SK-N-SH (cell line): ENCODE results near the gene TMEM132D.

Experiments used
- EP300 ChIP-seq, 2 experiments: IDR thresholded peaks; 2 replicates each; pipeline versions ENCODE4 v1.4.0 to v1.6.1; 2012; ENCODE audit warnings: borderline replicate concordance in 1 of 2, low read depth in 1 of 2, low read length in 1 of 2
- FOSL2 ChIP-seq: IDR thresholded peaks from 2 replicates; pipeline ENCODE4 v1.4.0; 2012; ENCODE audit warnings: low read depth, mild to moderate bottlenecking, moderate library complexity, borderline replicate concordance
- GABPA ChIP-seq: IDR thresholded peaks from 2 replicates; pipeline ENCODE4 v1.4.0; 2012; ENCODE audit warnings: low read depth, mild to moderate bottlenecking
- JUND ChIP-seq: IDR thresholded peaks from 2 replicates; pipeline ENCODE4 v1.4.0; 2012
- NFIC ChIP-seq: IDR thresholded peaks from 2 replicates; pipeline ENCODE4 v1.4.0; 2012; ENCODE audit warnings: borderline replicate concordance
- RCOR1 ChIP-seq: fragments of 150-350 bp; IDR thresholded peaks from 2 replicates; pipeline ENCODE4 v1.6.1; 2017; ENCODE audit warnings: antibody characterized with exemption, low read length
- SIN3A ChIP-seq: IDR thresholded peaks from 2 replicates; pipeline ENCODE4 v1.6.1; 2012; ENCODE audit warnings: low read depth, mild to moderate bottlenecking, low read length, moderate library complexity, borderline replicate concordance
- TF ChIP-seq, protein P1 (sequence below): IDR thresholded peaks from 2 replicates; pipeline ENCODE4 v1.6.1; 2012; ENCODE audit warnings: mild to moderate bottlenecking, low read depth, low read length, moderate library complexity
- TF ChIP-seq, protein P2 (sequence below): fragments of 200-600 bp; sonication (generic); IDR thresholded peaks from 2 replicates; pipeline ENCODE4 v1.6.1; 2017; ENCODE audit warnings: antibody characterized with exemption, mild to moderate bottlenecking, moderate library complexity
- TF ChIP-seq, protein P3 (sequence below): fragments of 150-350 bp; IDR thresholded peaks from 2 replicates; pipeline ENCODE4 v1.6.1; 2016; ENCODE audit warnings: mild to moderate bottlenecking, low read depth, low read length
- TF ChIP-seq, protein P4 (sequence below): IDR thresholded peaks from 2 replicates; pipeline ENCODE4 v1.4.0; 2012; ENCODE audit warnings: low read depth

DNA sequence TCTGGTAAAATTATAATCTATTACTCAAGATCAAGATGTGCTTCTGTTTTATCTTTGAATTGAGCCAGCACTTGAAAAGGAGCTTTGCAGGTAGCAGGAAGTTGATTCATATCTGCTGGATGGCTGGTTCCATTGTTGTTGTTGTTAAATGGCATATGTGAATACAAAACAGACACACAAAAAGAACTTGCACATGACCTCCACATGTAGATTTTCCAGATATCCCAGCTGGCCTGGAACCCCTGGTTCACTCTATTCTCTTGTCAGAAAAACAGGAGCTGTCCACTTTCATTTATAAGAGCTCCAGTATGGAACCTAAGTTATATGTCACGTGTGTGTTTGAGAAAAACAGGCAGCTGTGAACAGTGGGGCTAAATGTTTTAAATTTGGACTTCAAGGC lies 273.9 kb downstream of the TMEM132D start:
- TF ChIP-seq, protein P1, sequence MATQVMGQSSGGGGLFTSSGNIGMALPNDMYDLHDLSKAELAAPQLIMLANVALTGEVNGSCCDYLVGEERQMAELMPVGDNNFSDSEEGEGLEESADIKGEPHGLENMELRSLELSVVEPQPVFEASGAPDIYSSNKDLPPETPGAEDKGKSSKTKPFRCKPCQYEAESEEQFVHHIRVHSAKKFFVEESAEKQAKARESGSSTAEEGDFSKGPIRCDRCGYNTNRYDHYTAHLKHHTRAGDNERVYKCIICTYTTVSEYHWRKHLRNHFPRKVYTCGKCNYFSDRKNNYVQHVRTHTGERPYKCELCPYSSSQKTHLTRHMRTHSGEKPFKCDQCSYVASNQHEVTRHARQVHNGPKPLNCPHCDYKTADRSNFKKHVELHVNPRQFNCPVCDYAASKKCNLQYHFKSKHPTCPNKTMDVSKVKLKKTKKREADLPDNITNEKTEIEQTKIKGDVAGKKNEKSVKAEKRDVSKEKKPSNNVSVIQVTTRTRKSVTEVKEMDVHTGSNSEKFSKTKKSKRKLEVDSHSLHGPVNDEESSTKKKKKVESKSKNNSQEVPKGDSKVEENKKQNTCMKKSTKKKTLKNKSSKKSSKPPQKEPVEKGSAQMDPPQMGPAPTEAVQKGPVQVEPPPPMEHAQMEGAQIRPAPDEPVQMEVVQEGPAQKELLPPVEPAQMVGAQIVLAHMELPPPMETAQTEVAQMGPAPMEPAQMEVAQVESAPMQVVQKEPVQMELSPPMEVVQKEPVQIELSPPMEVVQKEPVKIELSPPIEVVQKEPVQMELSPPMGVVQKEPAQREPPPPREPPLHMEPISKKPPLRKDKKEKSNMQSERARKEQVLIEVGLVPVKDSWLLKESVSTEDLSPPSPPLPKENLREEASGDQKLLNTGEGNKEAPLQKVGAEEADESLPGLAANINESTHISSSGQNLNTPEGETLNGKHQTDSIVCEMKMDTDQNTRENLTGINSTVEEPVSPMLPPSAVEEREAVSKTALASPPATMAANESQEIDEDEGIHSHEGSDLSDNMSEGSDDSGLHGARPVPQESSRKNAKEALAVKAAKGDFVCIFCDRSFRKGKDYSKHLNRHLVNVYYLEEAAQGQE, result no peak
- TF ChIP-seq SIN3A, result no peak
- TF ChIP-seq FOSL2, result no peak
- no peak; a peak in 1 of 4 replicates for TF ChIP-seq EP300 (IDR thresholded peaks at IDR 0.05; ENCODE audit: borderline replicate concordance in 1 of 2, low read depth in 1 of 2, low read length in 1 of 2)
- no peak for TF ChIP-seq JUND
- TF ChIP-seq RCOR1, result no peak
- no peak for TF ChIP-seq NFIC
- TF ChIP-seq, protein P2, sequence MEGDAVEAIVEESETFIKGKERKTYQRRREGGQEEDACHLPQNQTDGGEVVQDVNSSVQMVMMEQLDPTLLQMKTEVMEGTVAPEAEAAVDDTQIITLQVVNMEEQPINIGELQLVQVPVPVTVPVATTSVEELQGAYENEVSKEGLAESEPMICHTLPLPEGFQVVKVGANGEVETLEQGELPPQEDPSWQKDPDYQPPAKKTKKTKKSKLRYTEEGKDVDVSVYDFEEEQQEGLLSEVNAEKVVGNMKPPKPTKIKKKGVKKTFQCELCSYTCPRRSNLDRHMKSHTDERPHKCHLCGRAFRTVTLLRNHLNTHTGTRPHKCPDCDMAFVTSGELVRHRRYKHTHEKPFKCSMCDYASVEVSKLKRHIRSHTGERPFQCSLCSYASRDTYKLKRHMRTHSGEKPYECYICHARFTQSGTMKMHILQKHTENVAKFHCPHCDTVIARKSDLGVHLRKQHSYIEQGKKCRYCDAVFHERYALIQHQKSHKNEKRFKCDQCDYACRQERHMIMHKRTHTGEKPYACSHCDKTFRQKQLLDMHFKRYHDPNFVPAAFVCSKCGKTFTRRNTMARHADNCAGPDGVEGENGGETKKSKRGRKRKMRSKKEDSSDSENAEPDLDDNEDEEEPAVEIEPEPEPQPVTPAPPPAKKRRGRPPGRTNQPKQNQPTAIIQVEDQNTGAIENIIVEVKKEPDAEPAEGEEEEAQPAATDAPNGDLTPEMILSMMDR, result no peak
- no peak for TF ChIP-seq GABPA
- TF ChIP-seq, protein P3, sequence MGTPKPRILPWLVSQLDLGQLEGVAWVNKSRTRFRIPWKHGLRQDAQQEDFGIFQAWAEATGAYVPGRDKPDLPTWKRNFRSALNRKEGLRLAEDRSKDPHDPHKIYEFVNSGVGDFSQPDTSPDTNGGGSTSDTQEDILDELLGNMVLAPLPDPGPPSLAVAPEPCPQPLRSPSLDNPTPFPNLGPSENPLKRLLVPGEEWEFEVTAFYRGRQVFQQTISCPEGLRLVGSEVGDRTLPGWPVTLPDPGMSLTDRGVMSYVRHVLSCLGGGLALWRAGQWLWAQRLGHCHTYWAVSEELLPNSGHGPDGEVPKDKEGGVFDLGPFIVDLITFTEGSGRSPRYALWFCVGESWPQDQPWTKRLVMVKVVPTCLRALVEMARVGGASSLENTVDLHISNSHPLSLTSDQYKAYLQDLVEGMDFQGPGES, result no peak
- TF ChIP-seq, protein P4, sequence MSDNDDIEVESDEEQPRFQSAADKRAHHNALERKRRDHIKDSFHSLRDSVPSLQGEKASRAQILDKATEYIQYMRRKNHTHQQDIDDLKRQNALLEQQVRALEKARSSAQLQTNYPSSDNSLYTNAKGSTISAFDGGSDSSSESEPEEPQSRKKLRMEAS, result no peak
